ACHN (cell line): ENCODE measurements around the gene MEG3.
"Not testable (repeated sequence)": the region's sequence is repeated elsewhere in the genome, so short reads cannot be mapped to it uniquely, and the experiment has no call there.

ENCODE experiments used
- DNase-seq: peaks from one replicate; pipeline ENCODE4 v3.0.0-alpha.2; 2015
- in situ Hi-C: cut with HindIII; loops from 2 replicates; pipeline ENCODE4 v1.10.0; 2017; ENCODE audit warnings: low sequenced_read_pairs, low pct_ligation_motif_present, low pct_unique_long_range_greater_than_20kb

The MEG3 gene

GRCh38 chr14:100786576-100787219 lies 39.2 kb upstream of the MEG3 start:
- in situ Hi-C loops: no loop called here
- DNase-seq: no peak

- in situ Hi-C loops: no loop called here
- DNase-seq: no peak
These were observed 38.3 kb upstream of the MEG3 start for GRCh38 chr14:100787659-100788058.

GRCh38 chr14:100788517-100788916 lies 37.4 kb upstream of the MEG3 start:
- no peak for DNase-seq
- in situ Hi-C loops: no loop called here

GRCh38 chr14:100788942-100789341 lies 37.0 kb upstream of the MEG3 start:
- in situ Hi-C loops: no loop called here
- DNase-seq: no peak

GRCh38 chr14:100789460-100790417 lies 36.2 kb upstream of the MEG3 start:
- no peak for DNase-seq

GRCh38 chr14:100790502-100791347 lies 35.2 kb upstream of the MEG3 start:
- in situ Hi-C loops: no loop called here
- DNase-seq: peak; percentile 24

More at GRCh38 chr14:100789460-100790417, 36.2 kb upstream of the MEG3 start:
- in situ Hi-C loops: no loop called here

- no peak for DNase-seq
- in situ Hi-C loops: no loop called here
These were observed 34.6 kb upstream of the MEG3 start for GRCh38 chr14:100791348-100791735.

GRCh38 chr14:100791995-100792394 lies 33.9 kb upstream of the MEG3 start:
- in situ Hi-C loops: no loop called here
- no peak for DNase-seq

GRCh38 chr14:100796946-100797345 lies 29.0 kb upstream of the MEG3 start:
- in situ Hi-C loops: no loop called here
- DNase-seq: no peak

- in situ Hi-C loops: no loop called here
- no peak for DNase-seq
These were observed 25.9 kb upstream of the MEG3 start for GRCh38 chr14:100800041-100800440.

- in situ Hi-C loops: not testable (repeated sequence)
- peak; percentile 57 for DNase-seq
These were observed 24.5 kb upstream of the MEG3 start for GRCh38 chr14:100801433-100801832.

- no peak for DNase-seq
- in situ Hi-C loops: no loop called here
These were observed 23.7 kb upstream of the MEG3 start for GRCh38 chr14:100802179-100802578.

GRCh38 chr14:100802766-100803165 lies 23.2 kb upstream of the MEG3 start:
- no peak for DNase-seq
- in situ Hi-C loops: no loop called here

GRCh38 chr14:100803226-100803625 lies 22.7 kb upstream of the MEG3 start:
- no peak for DNase-seq
- in situ Hi-C loops: no loop called here

- in situ Hi-C loops: no loop called here
- DNase-seq: no peak
These were observed 22.2 kb upstream of the MEG3 start for GRCh38 chr14:100803676-100804075.

GRCh38 chr14:100804138-100804537 lies 21.8 kb upstream of the MEG3 start:
- no peak for DNase-seq
- in situ Hi-C loops: no loop called here

- DNase-seq: no peak
- in situ Hi-C loops: no loop called here
These were observed 21.2 kb upstream of the MEG3 start for GRCh38 chr14:100804558-100805309.

- DNase-seq: no peak
- in situ Hi-C loops: no loop called here
These were observed 19.5 kb upstream of the MEG3 start for GRCh38 chr14:100806386-100806785.
